H1 (cell line): Measurements from ENCODE around the gene ADH4. TPM values are rescaled to one million over a fixed set of nuclear protein-coding genes. Genes with fewer than 3 reads are reported as not detected.

Experiments used
- CTCF ChIA-PET: fragments of 300-600 bp; sonication (Branson Sonifier 250); formaldehyde crosslinking; loops from one replicate; lab custom pipeline; 2021; ENCODE audit not compliant: partially characterized antibody; lab: Charles Lee
- POLR2A ChIA-PET: fragments of 300-600 bp; sonication (Branson Sonifier 250); formaldehyde crosslinking; loops from one replicate; lab custom pipeline; 2021; ENCODE audit warnings: inconsistent platforms; ENCODE audit not compliant: partially characterized antibody; lab: Charles Lee
- DNase-seq, 2 experiments: peaks; one replicate each; pipeline versions ENCODE4 v3.0.0 to v3.0.0-alpha.2; 2010 to 2022; ENCODE audit warnings: low spot score in 2 of 2, low read depth in 1 of 2, mixed read lengths in 1 of 2
- FAIRE-seq: peaks from 2 replicates; lab custom pipeline; 2011; peaks lifted over from hg19 to GRCh38; lab: Jason Lieb, UNC
- H2AFZ ChIP-seq: 2 replicates; pipeline ENCODE4 v1.8.1; 2012; ENCODE audit warnings: low read length, inconsistent platforms
- H2AK5ac ChIP-seq: 2 replicates; pipeline ENCODE4 v1.6.1; 2013; ENCODE audit warnings: low read depth, low read length
- H2BK120ac ChIP-seq: replicated peaks from 2 replicates; pipeline ENCODE3; 2013; ENCODE audit warnings: low read depth, low read length, inconsistent platforms
- H2BK12ac ChIP-seq: 2 replicates; pipeline ENCODE4 v1.6.1; 2013; ENCODE audit warnings: low read depth, low read length
- H2BK15ac ChIP-seq: 2 replicates; pipeline ENCODE4 v1.6.1; 2013; ENCODE audit warnings: low read length
- H2BK20ac ChIP-seq: 2 replicates; pipeline ENCODE4 v1.6.1; 2013; ENCODE audit warnings: low read length
- H2BK5ac ChIP-seq: 2 replicates; pipeline ENCODE4 v1.6.1; 2013; ENCODE audit warnings: low read depth, low read length
- H3K14ac ChIP-seq: 2 replicates; pipeline ENCODE4 v1.6.1; 2013; ENCODE audit warnings: inconsistent platforms; ENCODE audit not compliant: insufficient read length
- H3K18ac ChIP-seq: 2 replicates; pipeline ENCODE4 v1.6.1; 2013; ENCODE audit warnings: low read length; ENCODE audit errors: extremely low read depth
- H3K23ac ChIP-seq: 2 replicates; pipeline ENCODE4 v1.6.1; 2013; ENCODE audit warnings: inconsistent platforms; ENCODE audit not compliant: insufficient read length
- H3K23me2 ChIP-seq: 2 replicates; pipeline ENCODE4 v1.6.1; 2013; ENCODE audit warnings: low read depth, low read length
- H3K27ac ChIP-seq: 2 replicates; pipeline ENCODE4 v1.6.1; 2011; ENCODE audit warnings: low read depth, low read length, inconsistent platforms
- H3K27me3 ChIP-seq, 4 experiments: replicated peaks in 1 of 4; 1 replicate in 1 of 4; 2 replicates in 3 of 4; pipeline versions ENCODE4 v1.6.1 to v1.8.1; 2011 to 2013; ENCODE audit warnings: low read length in 3 of 4, mild to moderate bottlenecking in 3 of 4, inconsistent platforms in 2 of 4, mixed read lengths in 2 of 4, moderate library complexity in 1 of 4; ENCODE audit not compliant: control insufficient read depth in 3 of 4, insufficient read depth in 3 of 4; ENCODE audit errors: extremely low read depth in 1 of 4
- H3K36me3 ChIP-seq, 4 experiments: 2 replicates each; pipeline versions ENCODE4 v1.6.1 to v1.8.1; 2011 to 2013; ENCODE audit warnings: mild to moderate bottlenecking in 4 of 4, low read length in 3 of 4, moderate library complexity in 2 of 4, control low read depth in 1 of 4, inconsistent platforms in 1 of 4; ENCODE audit not compliant: insufficient read depth in 4 of 4, control insufficient read depth in 2 of 4
- H3K4ac ChIP-seq: replicated peaks from 2 replicates; pipeline ENCODE3; 2013; ENCODE audit warnings: low read length, low read depth, mixed read lengths, inconsistent platforms; ENCODE audit not compliant: insufficient read length
- H3K4me1 ChIP-seq, 4 experiments: replicated peaks in 1 of 4; 1 replicate in 1 of 4; 2 replicates in 3 of 4; pipeline versions ENCODE4 v1.6.1 to v1.8.1; 2011 to 2013; ENCODE audit warnings: low read length in 3 of 4, inconsistent platforms in 2 of 4, mixed read lengths in 1 of 4; ENCODE audit not compliant: insufficient read depth in 4 of 4, control insufficient read depth in 3 of 4
- H3K4me2 ChIP-seq, 2 experiments: 2 replicates each; pipeline versions ENCODE4 v1.6.1 to v1.8.1; 2011 to 2013; ENCODE audit warnings: low read depth in 2 of 2, low read length in 2 of 2, control low read depth in 1 of 2, inconsistent platforms in 1 of 2, mild to moderate bottlenecking in 1 of 2; ENCODE audit not compliant: insufficient read depth in 1 of 2
- H3K4me3 ChIP-seq, 4 experiments: fragments of 200-600, 300-600 bp in 1 of 4; sonication (generic), shearing (Covaris generic), sonication (Bioruptor Twin) in 1 of 4; 2 replicates each; pipeline versions ENCODE4 v1.5.1 to v1.8.1; 2011 to 2016; ENCODE audit warnings: low read length in 4 of 4, low read depth in 3 of 4, control low read depth in 2 of 4, inconsistent platforms in 2 of 4, mild to moderate bottlenecking in 2 of 4, mixed read lengths in 1 of 4, moderate library complexity in 1 of 4; ENCODE audit not compliant: insufficient read depth in 2 of 4; ENCODE audit errors: extremely low read depth in 1 of 4
- H3K56ac ChIP-seq: replicated peaks from 2 replicates; pipeline ENCODE3; 2013; ENCODE audit warnings: low read depth, mild to moderate bottlenecking, mixed read lengths, low read length, inconsistent platforms; ENCODE audit not compliant: insufficient read length
- H3K79me1 ChIP-seq: 2 replicates; pipeline ENCODE4 v1.6.1; 2013; ENCODE audit warnings: low read depth, low read length, control low read depth
- H3K79me2 ChIP-seq, 2 experiments: 2 replicates each; pipeline versions ENCODE4 v1.6.1 to v1.8.1; 2012 to 2013; ENCODE audit warnings: low read length in 2 of 2, mild to moderate bottlenecking in 2 of 2, inconsistent platforms in 1 of 2; ENCODE audit not compliant: insufficient read depth in 2 of 2, control insufficient read depth in 1 of 2
- H3K9ac ChIP-seq, 4 experiments: replicated peaks in 1 of 4; 1 replicate in 1 of 4; 2 replicates in 3 of 4; pipeline versions ENCODE4 v1.6.1 to v1.8.1; 2011 to 2013; ENCODE audit warnings: low read depth in 3 of 4, low read length in 3 of 4, control low read depth in 2 of 4, mild to moderate bottlenecking in 2 of 4, moderate library complexity in 2 of 4, inconsistent platforms in 1 of 4; ENCODE audit errors: extremely low read depth in 1 of 4
- H3K9me3 ChIP-seq, 2 experiments: 2 replicates each; pipeline versions ENCODE4 v1.6.1 to v1.8.1; 2012 to 2013; ENCODE audit warnings: mild to moderate bottlenecking in 2 of 2, moderate library complexity in 2 of 2, control low read depth in 1 of 2, inconsistent platforms in 1 of 2, low read depth in 1 of 2, low read length in 1 of 2, mixed read lengths in 1 of 2; ENCODE audit not compliant: insufficient read depth in 2 of 2
- H4K20me1 ChIP-seq, 2 experiments: replicated peaks in 1 of 2; 2 replicates each; pipeline versions ENCODE3 to v1.8.1; 2011 to 2013; ENCODE audit warnings: inconsistent platforms in 2 of 2, low read length in 2 of 2, mild to moderate bottlenecking in 1 of 2; ENCODE audit not compliant: insufficient read depth in 2 of 2, control insufficient read depth in 1 of 2
- H4K5ac ChIP-seq: 2 replicates; pipeline ENCODE4 v1.6.1; 2013; ENCODE audit warnings: low read length, low read depth, mixed read lengths, inconsistent platforms; ENCODE audit not compliant: insufficient read length
- H4K8ac ChIP-seq: 2 replicates; pipeline ENCODE4 v1.8.0; 2013; ENCODE audit warnings: mild to moderate bottlenecking, moderate library complexity, low read length, inconsistent platforms; ENCODE audit not compliant: insufficient read depth; ENCODE audit errors: extremely low read depth
- H4K91ac ChIP-seq: replicated peaks from 2 replicates; pipeline ENCODE3; 2013; ENCODE audit warnings: low read length, mixed read lengths, inconsistent platforms; ENCODE audit not compliant: insufficient read length
- ATF2 ChIP-seq: IDR thresholded peaks from 2 replicates; pipeline ENCODE4 v1.6.1; 2012; ENCODE audit warnings: low read length, inconsistent platforms
- CBX8 ChIP-seq: fragments of 300-800, 300-1000 bp; sonication (generic); IDR thresholded peaks from 2 replicates; pipeline ENCODE4 v1.7.1; 2016; ENCODE audit warnings: low read depth, low read length, borderline replicate concordance
- HDAC6 ChIP-seq: IDR thresholded peaks from one replicate; pipeline ENCODE4 v1.7.1; 2012; ENCODE audit warnings: low read depth, mild to moderate bottlenecking, inconsistent platforms, low read length, moderate library complexity
- RAD21 ChIP-seq, 2 experiments: IDR thresholded peaks in 1 of 2; conservative IDR thresholded peaks in 1 of 2; 2 replicates each; pipeline ENCODE4 v1.6.1; 2011; ENCODE audit warnings: low read depth in 2 of 2, low read length in 2 of 2, improper control_type of control experiment in 1 of 2, inconsistent platforms in 1 of 2, mild to moderate bottlenecking in 1 of 2, moderate library complexity in 1 of 2
- RXRA ChIP-seq: IDR thresholded peaks from 2 replicates; pipeline ENCODE4 v1.6.1; 2011; ENCODE audit warnings: low read depth, mild to moderate bottlenecking, low read length, moderate library complexity; ENCODE audit not compliant: insufficient read depth
- WGBS, 2 experiments: shearing (Covaris generic) in 1 of 2; methylation state at CpG; one replicate each; pipeline versions ENCODE4 v1.1.6 to v1.1.7; 2013 to 2015; ENCODE audit warnings: low lambda C conversion rate in 2 of 2, mixed read lengths in 2 of 2, inconsistent platforms in 1 of 2, low coverage in 1 of 2, missing lambda C conversion rate in 1 of 2; ENCODE audit not compliant: insufficient replicate concordance in 2 of 2, insufficient coverage in 1 of 2, insufficient read length in 1 of 2; ENCODE audit errors: extremely low coverage in 1 of 2, missing lambda C conversion rate in 1 of 2; 5-methylcytosine and 5-hydroxymethylcytosine counted together
- polyA plus RNA-seq, 7 experiments: library from polyadenylated mRNA; depleted of rRNA in 3 of 7; stranded (reverse) in 5 of 7; unstranded in 2 of 7; fragments of >200 nt in 5 of 7; fragments of 200-250 nt in 2 of 7; gene quantifications; 1 replicate in 5 of 7; 2 replicates in 1 of 7; 4 replicates in 1 of 7; pipeline versions ENCODE4 v1.2.1 to v1.2.3, GENCODE V29; 2011 to 2013; ENCODE audit warnings: missing spikeins in 2 of 7, mixed read lengths in 2 of 7
- total RNA-seq: library from RNA; stranded (reverse); fragmentation: NEBNext Ultra II Directional; extraction: Animal tissue kit (Norgen Biotek cat#: 25700); gene quantifications from 2 replicates; pipeline ENCODE4 v1.2.1, GENCODE V29; 2021

Gene ADH4
- total and polyA plus RNA-seq, 2 of the 8 experiments (the other 6 are each of a cell fraction or from before 2014, with no cell fraction given): not detected

- Histone ChIP-seq H2BK20ac (no peak overlapping the region), H3K27ac (no peak overlapping the region), H3K23me2 (no peaks in the 10 kb centered on the region), H3K27me3 (no peaks in the 10 kb centered on the region), H3K23ac (no peak overlapping the region), H3K4ac (no peak overlapping the region), H2BK5ac (no peak overlapping the region), H3K56ac (no peak overlapping the region), H2AK5ac (no peak overlapping the region), H2BK15ac (no peak overlapping the region), H3K9me3 (peaks cover 0 to 6% of the 10 kb centered on the region in 2 experiments; a peak in 3 of 4 replicates), H3K36me3 (peaks cover 0 to 4% (median 0%) of the 10 kb centered on the region in 4 experiments; a peak in 1 of 8 replicates), H4K5ac (no peak overlapping the region), H4K20me1 (no peaks in the 10 kb centered on the region), H2BK120ac (no peak overlapping the region), H4K8ac (no peak overlapping the region), H3K4me2 (no peak overlapping the region), H3K14ac (no peak overlapping the region), H3K9ac (no peak overlapping the region), H2AFZ (no peak overlapping the region), H3K79me1 (no peaks in the 10 kb centered on the region), H2BK12ac (no peak overlapping the region), H3K79me2 (no peaks in the 10 kb centered on the region), H3K4me1 (no peaks in the 10 kb centered on the region; a peak in 1 of 7 replicates), H3K4me3 (no peak overlapping the region), H4K91ac (no peak overlapping the region), H3K18ac (no peak overlapping the region)
- FAIRE-seq (peak; percentile 32), DNase-seq (no peak)
- 55% methylated on average over 9 of the region's 9 CpGs; no CpG with 5 or more reads in 1 of the 2 experiments for WGBS, 2 experiments
- ChIA-PET POLR2A (no interaction called here), CTCF (interaction anchor here (0.7 to 2.5 kb wide), 6 partner anchors 24 to 343 kb away, joined by 3 to 12 read pairs (median 3); no protein-coding TSS in a partner anchor)
- TF ChIP-seq CBX8 (no peak), HDAC6 (no peak), RXRA (no peak), RAD21 (IDR thresholded peaks at IDR 0.05 in 1 of 2, conservative IDR thresholded peaks at IDR 0.05 in 1 of 2; ENCODE audit: low read depth in 2 of 2, low read length in 2 of 2) (peak in 1 of 2 experiments; percentile 40; a peak in 3 of 4 replicates), ATF2 (no peak)
- TF ChIP-seq, all 59 proteins: peak for 1
These were observed 26.0 kb downstream of the ADH4 start for GRCh38 chr4:99117876-99118693.
